Measurements from ENCODE around the gene ZNF804B. TPM values are rescaled to one million over a fixed set of nuclear protein-coding genes. Genes with fewer than 3 reads are reported as not detected.

Gene ZNF804B
- total RNA-seq, 1 donor from 2014 or later, result not detected

GRCh38 chr7:88942815-88943501 lies 183.5 kb downstream of the ZNF804B start:
- no peak overlapping the region for H3K27ac Mint-ChIP-seq (ENCODE audit: unreplicated experiment)
- H3K4me1 Mint-ChIP-seq (ENCODE audit: unreplicated experiment), result no peaks in the 10 kb centered on the region
- no peak overlapping the region for H3K4me3 Mint-ChIP-seq (ENCODE audit: unreplicated experiment)
- no peaks in the 10 kb centered on the region for H3K27me3 Mint-ChIP-seq (ENCODE audit: unreplicated experiment)
- H3K36me3 Mint-ChIP-seq (ENCODE audit: unreplicated experiment), result no peaks in the 10 kb centered on the region
- no peak for DNase-seq (ENCODE audit: extremely low spot score, unreplicated experiment)
- TF ChIP-seq CTCF (IDR thresholded peaks at IDR 0.05), result no peak
- H3K9me3 Mint-ChIP-seq (ENCODE audit: unreplicated experiment), result peaks cover 9% of the 10 kb centered on the region

GRCh38 chr7:88951826-88952225 lies 192.3 kb downstream of the ZNF804B start:
- DNase-seq (ENCODE audit: extremely low spot score, unreplicated experiment), result no peak
- no peak overlapping the region for H3K4me3 Mint-ChIP-seq (ENCODE audit: unreplicated experiment)
- TF ChIP-seq CTCF (IDR thresholded peaks at IDR 0.05), result no peak
- no peaks in the 10 kb centered on the region for H3K36me3 Mint-ChIP-seq (ENCODE audit: unreplicated experiment)
- no peaks in the 10 kb centered on the region for H3K4me1 Mint-ChIP-seq (ENCODE audit: unreplicated experiment)
- no peak overlapping the region for H3K27ac Mint-ChIP-seq (ENCODE audit: unreplicated experiment)
- no peaks in the 10 kb centered on the region for H3K9me3 Mint-ChIP-seq (ENCODE audit: unreplicated experiment)
- H3K27me3 Mint-ChIP-seq (ENCODE audit: unreplicated experiment), result no peaks in the 10 kb centered on the region

DNA sequence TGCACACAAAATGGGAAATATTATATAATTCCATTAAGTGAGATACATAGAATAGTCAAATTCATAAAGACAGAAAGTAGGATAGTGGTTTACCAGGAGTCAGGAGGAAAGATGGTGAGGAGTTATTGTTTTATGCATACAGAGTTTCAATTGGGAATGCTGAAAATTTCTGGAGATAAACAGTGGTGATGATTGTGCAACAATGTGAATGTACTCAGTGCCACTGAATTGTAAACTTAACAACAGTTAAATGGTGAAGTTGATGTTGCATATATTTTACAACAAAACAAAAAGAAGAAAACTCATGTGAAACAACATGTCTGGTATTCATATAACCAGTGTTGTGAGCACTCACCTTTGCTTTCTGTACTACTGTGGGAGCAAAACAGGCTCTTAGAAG lies 204.9 kb downstream of the ZNF804B start:
- no peaks in the 10 kb centered on the region for H3K9me3 Mint-ChIP-seq (ENCODE audit: unreplicated experiment)
- no peaks in the 10 kb centered on the region for H3K27me3 Mint-ChIP-seq (ENCODE audit: unreplicated experiment)
- H3K27ac Mint-ChIP-seq (ENCODE audit: unreplicated experiment), result no peak overlapping the region
- H3K4me3 Mint-ChIP-seq (ENCODE audit: unreplicated experiment), result no peak overlapping the region
- H3K4me1 Mint-ChIP-seq (ENCODE audit: unreplicated experiment), result no peaks in the 10 kb centered on the region
- H3K36me3 Mint-ChIP-seq (ENCODE audit: unreplicated experiment), result no peaks in the 10 kb centered on the region
- TF ChIP-seq CTCF (IDR thresholded peaks at IDR 0.05), result no peak
- no peak for DNase-seq (ENCODE audit: extremely low spot score, unreplicated experiment)

DNA sequence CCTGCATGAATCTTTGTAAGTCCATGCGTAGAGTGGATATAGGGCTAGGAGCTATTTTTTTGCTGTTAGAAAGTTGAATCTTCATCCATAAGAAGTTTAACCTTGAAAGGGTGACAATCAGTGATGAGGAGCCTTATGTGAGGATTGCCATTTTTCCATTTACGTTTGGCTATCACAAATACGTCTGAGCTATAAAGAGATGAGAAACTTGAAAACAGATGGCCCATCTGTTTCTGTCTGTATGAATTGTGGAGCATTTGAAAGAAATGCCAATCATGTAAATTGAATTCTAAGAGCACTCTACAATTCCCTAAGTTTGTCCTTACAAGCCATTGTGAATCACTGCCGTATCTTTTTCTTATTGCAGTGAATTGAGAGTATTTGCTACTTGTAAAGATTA lies 205.9 kb downstream of the ZNF804B start:
- H3K27ac Mint-ChIP-seq (ENCODE audit: unreplicated experiment), result no peak overlapping the region
- no peaks in the 10 kb centered on the region for H3K4me1 Mint-ChIP-seq (ENCODE audit: unreplicated experiment)
- no peak overlapping the region for H3K4me3 Mint-ChIP-seq (ENCODE audit: unreplicated experiment)
- no peaks in the 10 kb centered on the region for H3K27me3 Mint-ChIP-seq (ENCODE audit: unreplicated experiment)
- no peak for TF ChIP-seq CTCF (IDR thresholded peaks at IDR 0.05)
- H3K36me3 Mint-ChIP-seq (ENCODE audit: unreplicated experiment), result no peaks in the 10 kb centered on the region
- no peaks in the 10 kb centered on the region for H3K9me3 Mint-ChIP-seq (ENCODE audit: unreplicated experiment)
- DNase-seq (ENCODE audit: extremely low spot score, unreplicated experiment), result no peak

DNA sequence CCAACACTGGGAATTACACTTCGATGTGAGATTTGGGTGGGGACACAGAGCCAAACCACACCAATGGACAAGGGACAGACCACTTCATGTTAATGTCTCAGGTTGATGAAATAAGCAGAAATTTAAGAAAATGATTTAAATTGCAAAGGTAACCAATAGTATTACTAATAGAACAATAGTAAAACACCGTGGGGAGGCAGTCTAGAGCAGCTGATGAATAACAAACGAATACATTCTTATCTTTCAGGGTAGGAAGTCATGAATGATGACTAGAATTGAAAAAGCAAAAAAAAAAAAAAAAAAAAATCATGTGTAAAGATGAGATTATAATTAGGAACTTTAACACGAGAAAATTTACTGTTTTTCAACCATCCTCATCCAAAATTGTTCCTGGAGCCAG lies 207.9 kb downstream of the ZNF804B start:
- H3K9me3 Mint-ChIP-seq (ENCODE audit: unreplicated experiment), result no peaks in the 10 kb centered on the region
- TF ChIP-seq CTCF (IDR thresholded peaks at IDR 0.05), result no peak
- DNase-seq (ENCODE audit: extremely low spot score, unreplicated experiment), result no peak
- no peak overlapping the region for H3K4me3 Mint-ChIP-seq (ENCODE audit: unreplicated experiment)
- no peaks in the 10 kb centered on the region for H3K27me3 Mint-ChIP-seq (ENCODE audit: unreplicated experiment)
- no peak overlapping the region for H3K27ac Mint-ChIP-seq (ENCODE audit: unreplicated experiment)
- H3K4me1 Mint-ChIP-seq (ENCODE audit: unreplicated experiment), result no peaks in the 10 kb centered on the region
- H3K36me3 Mint-ChIP-seq (ENCODE audit: unreplicated experiment), result no peaks in the 10 kb centered on the region
